H1 (cell line): Measurements from ENCODE around the gene GZF1. TPM values are rescaled to one million over a fixed set of nuclear protein-coding genes. Genes with fewer than 3 reads are reported as not detected.
A peak's percentile ranks its signal among the peaks of the same experiment; 100 is the strongest.

Experiments
- BRCA1 ChIP-seq: IDR thresholded peaks from 2 replicates; pipeline ENCODE4 v1.6.1; 2012; ENCODE audit warnings: low read depth, low read length, improper control_type of control experiment
- POLR2AphosphoS5 ChIP-seq: IDR thresholded peaks from 2 replicates; pipeline ENCODE4 v1.6.1; 2011; ENCODE audit warnings: low read depth, low read length
- POU5F1 ChIP-seq: IDR thresholded peaks from 2 replicates; pipeline ENCODE4 v1.6.1; 2011; ENCODE audit warnings: low read depth, mild to moderate bottlenecking, low read length, moderate library complexity
- SIX5 ChIP-seq: IDR thresholded peaks from 2 replicates; pipeline ENCODE4 v1.6.1; 2011; ENCODE audit warnings: mild to moderate bottlenecking, low read depth, low read length
- TAF1 ChIP-seq: IDR thresholded peaks from 2 replicates; pipeline ENCODE4 v1.6.1; 2011; ENCODE audit warnings: mild to moderate bottlenecking, low read depth, low read length
- TAF7 ChIP-seq: optimal IDR thresholded peaks from 2 replicates; pipeline ENCODE3; 2011; ENCODE audit warnings: low read depth, mild to moderate bottlenecking, inconsistent platforms, low read length, moderate library complexity, borderline replicate concordance
- TCF12 ChIP-seq: IDR thresholded peaks from 2 replicates; pipeline ENCODE4 v1.6.1; 2011; ENCODE audit warnings: low read depth, mild to moderate bottlenecking, low read length
- ZNF274 ChIP-seq: IDR thresholded peaks from 2 replicates; pipeline ENCODE4 v1.7.0; 2012; ENCODE audit warnings: low read length, borderline replicate concordance; ENCODE audit errors: extremely low read depth
- polyA plus RNA-seq, 7 experiments: library from polyadenylated mRNA; depleted of rRNA in 3 of 7; stranded (reverse) in 5 of 7; unstranded in 2 of 7; fragments of >200 nt in 5 of 7; fragments of 200-250 nt in 2 of 7; gene quantifications; 1 replicate in 5 of 7; 2 replicates in 1 of 7; 4 replicates in 1 of 7; pipeline versions ENCODE4 v1.2.1 to v1.2.3, GENCODE V29; 2011 to 2013; ENCODE audit warnings: missing spikeins in 2 of 7, mixed read lengths in 2 of 7
- total RNA-seq: library from RNA; stranded (reverse); fragmentation: NEBNext Ultra II Directional; extraction: Animal tissue kit (Norgen Biotek cat#: 25700); gene quantifications from 2 replicates; pipeline ENCODE4 v1.2.1, GENCODE V29; 2021
- TF ChIP-seq, protein P1 (sequence below): IDR thresholded peaks from 2 replicates; pipeline ENCODE4 v1.6.1; 2012; ENCODE audit warnings: inconsistent platforms
- TF ChIP-seq, protein P2 (sequence below): fragments of 300-600 bp; sonication (generic); IDR thresholded peaks from 2 replicates; pipeline ENCODE4 v1.7.1; 2012; ENCODE audit warnings: low read length, moderate library complexity, mild to moderate bottlenecking, inconsistent platforms; ENCODE audit not compliant: insufficient replicate concordance

Gene GZF1
- total and polyA plus RNA-seq, 2 of the 8 experiments (the other 6 are each of a cell fraction or from before 2014, with no cell fraction given): 8.2 to 11.9 TPM

GRCh38 chr20:23361476-23362391 is at the start of gene GZF1 (continued):
- no peak for TF ChIP-seq TCF12
- peak; percentile 85 for TF ChIP-seq TAF1
- TF ChIP-seq, protein P1, sequence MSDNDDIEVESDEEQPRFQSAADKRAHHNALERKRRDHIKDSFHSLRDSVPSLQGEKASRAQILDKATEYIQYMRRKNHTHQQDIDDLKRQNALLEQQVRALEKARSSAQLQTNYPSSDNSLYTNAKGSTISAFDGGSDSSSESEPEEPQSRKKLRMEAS: peak; percentile 70
- TF ChIP-seq, protein P2, sequence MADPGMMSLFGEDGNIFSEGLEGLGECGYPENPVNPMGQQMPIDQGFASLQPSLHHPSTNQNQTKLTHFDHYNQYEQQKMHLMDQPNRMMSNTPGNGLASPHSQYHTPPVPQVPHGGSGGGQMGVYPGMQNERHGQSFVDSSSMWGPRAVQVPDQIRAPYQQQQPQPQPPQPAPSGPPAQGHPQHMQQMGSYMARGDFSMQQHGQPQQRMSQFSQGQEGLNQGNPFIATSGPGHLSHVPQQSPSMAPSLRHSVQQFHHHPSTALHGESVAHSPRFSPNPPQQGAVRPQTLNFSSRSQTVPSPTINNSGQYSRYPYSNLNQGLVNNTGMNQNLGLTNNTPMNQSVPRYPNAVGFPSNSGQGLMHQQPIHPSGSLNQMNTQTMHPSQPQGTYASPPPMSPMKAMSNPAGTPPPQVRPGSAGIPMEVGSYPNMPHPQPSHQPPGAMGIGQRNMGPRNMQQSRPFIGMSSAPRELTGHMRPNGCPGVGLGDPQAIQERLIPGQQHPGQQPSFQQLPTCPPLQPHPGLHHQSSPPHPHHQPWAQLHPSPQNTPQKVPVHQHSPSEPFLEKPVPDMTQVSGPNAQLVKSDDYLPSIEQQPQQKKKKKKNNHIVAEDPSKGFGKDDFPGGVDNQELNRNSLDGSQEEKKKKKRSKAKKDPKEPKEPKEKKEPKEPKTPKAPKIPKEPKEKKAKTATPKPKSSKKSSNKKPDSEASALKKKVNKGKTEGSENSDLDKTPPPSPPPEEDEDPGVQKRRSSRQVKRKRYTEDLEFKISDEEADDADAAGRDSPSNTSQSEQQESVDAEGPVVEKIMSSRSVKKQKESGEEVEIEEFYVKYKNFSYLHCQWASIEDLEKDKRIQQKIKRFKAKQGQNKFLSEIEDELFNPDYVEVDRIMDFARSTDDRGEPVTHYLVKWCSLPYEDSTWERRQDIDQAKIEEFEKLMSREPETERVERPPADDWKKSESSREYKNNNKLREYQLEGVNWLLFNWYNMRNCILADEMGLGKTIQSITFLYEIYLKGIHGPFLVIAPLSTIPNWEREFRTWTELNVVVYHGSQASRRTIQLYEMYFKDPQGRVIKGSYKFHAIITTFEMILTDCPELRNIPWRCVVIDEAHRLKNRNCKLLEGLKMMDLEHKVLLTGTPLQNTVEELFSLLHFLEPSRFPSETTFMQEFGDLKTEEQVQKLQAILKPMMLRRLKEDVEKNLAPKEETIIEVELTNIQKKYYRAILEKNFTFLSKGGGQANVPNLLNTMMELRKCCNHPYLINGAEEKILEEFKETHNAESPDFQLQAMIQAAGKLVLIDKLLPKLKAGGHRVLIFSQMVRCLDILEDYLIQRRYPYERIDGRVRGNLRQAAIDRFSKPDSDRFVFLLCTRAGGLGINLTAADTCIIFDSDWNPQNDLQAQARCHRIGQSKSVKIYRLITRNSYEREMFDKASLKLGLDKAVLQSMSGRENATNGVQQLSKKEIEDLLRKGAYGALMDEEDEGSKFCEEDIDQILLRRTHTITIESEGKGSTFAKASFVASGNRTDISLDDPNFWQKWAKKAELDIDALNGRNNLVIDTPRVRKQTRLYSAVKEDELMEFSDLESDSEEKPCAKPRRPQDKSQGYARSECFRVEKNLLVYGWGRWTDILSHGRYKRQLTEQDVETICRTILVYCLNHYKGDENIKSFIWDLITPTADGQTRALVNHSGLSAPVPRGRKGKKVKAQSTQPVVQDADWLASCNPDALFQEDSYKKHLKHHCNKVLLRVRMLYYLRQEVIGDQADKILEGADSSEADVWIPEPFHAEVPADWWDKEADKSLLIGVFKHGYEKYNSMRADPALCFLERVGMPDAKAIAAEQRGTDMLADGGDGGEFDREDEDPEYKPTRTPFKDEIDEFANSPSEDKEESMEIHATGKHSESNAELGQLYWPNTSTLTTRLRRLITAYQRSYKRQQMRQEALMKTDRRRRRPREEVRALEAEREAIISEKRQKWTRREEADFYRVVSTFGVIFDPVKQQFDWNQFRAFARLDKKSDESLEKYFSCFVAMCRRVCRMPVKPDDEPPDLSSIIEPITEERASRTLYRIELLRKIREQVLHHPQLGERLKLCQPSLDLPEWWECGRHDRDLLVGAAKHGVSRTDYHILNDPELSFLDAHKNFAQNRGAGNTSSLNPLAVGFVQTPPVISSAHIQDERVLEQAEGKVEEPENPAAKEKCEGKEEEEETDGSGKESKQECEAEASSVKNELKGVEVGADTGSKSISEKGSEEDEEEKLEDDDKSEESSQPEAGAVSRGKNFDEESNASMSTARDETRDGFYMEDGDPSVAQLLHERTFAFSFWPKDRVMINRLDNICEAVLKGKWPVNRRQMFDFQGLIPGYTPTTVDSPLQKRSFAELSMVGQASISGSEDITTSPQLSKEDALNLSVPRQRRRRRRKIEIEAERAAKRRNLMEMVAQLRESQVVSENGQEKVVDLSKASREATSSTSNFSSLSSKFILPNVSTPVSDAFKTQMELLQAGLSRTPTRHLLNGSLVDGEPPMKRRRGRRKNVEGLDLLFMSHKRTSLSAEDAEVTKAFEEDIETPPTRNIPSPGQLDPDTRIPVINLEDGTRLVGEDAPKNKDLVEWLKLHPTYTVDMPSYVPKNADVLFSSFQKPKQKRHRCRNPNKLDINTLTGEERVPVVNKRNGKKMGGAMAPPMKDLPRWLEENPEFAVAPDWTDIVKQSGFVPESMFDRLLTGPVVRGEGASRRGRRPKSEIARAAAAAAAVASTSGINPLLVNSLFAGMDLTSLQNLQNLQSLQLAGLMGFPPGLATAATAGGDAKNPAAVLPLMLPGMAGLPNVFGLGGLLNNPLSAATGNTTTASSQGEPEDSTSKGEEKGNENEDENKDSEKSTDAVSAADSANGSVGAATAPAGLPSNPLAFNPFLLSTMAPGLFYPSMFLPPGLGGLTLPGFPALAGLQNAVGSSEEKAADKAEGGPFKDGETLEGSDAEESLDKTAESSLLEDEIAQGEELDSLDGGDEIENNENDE: no peak
- peak; percentile 90 for TF ChIP-seq POLR2AphosphoS5
- TF ChIP-seq POU5F1: no peak
- TF ChIP-seq BRCA1: no peak; the same call in 1 of the 2 replicates
- TF ChIP-seq SIX5: no peak
- no peak for TF ChIP-seq ZNF274
- peak; percentile 35 for TF ChIP-seq TAF7
